Activated CD4-positive, alpha-beta T cell treated with anti-CD3 and anti-CD28 coated beads, Interleukin-2, Interleukin-4, amounts not matched to agents 100 ng/mL and 50 ng/mL, durations not matched to agents 16 hours and 8 hours (primary cell): ENCODE data around the gene TEX48.

Source experiments
- DNase-seq: peaks from one replicate; pipeline ENCODE4 v3.0.0-alpha.2; 2020; ENCODE audit warnings: low spot score

The TEX48 gene

DNA sequence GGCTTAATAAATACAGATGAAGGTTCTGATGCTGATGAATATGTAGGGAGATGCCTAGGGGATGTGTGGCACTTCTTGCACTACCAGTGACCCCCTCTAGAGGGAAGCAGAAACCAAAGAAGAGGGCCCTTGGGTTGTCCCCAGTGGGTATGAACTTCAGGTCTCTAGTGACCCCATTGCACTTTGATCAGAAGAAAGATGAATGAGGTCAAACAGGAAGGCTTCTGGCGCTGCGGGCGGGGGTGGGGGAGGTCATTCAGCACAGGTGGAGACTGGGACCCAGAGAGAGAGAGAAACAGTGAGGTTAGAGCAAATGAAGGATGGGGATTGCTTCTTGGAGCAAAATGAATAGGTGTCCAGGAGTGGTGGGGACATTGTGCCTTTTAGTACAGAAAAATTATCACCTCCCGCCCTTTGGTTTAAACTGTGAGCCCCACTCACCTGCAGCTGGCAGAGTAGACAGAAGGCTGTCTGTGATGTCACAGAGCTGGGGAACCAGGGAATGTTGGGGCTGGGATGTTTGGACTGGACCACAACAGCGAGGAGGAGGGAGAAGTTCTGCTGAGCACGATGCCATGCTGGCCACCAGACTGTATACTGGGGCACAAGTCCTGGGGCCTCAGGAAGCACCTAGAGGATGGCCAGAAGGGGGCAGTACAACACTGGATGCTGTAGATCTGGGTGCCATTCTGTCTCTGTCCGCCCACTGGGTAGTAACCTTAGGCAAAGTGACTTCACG is at the start of gene TEX48:
TEX48 (minus strand) TSS at position 599 of the 739 bp plus-strand sequence. CDS start 10,469 bp downstream, outside the sequence.
- DNase-seq: peak; percentile 89

DNA sequence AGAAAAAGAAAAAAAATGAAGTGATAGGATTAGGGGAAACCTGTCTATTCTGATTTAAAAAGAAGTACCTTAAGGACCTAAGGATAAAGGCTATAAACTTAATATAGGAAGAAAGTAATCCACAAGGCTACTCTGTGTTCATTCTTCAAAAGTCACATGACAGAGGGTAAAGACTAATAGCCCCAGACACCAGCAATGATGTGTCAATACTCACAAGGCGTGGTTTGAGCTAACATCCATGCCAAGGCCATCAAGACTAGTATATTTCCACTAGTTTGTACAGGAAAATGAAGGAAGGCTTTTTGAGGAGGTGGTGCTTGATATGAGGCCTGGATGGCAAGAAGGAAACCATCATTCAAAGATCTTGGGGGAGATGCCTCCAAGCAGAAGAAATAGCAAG is 49.7 kb upstream of the TEX48 start:
- DNase-seq: no peak

DNA sequence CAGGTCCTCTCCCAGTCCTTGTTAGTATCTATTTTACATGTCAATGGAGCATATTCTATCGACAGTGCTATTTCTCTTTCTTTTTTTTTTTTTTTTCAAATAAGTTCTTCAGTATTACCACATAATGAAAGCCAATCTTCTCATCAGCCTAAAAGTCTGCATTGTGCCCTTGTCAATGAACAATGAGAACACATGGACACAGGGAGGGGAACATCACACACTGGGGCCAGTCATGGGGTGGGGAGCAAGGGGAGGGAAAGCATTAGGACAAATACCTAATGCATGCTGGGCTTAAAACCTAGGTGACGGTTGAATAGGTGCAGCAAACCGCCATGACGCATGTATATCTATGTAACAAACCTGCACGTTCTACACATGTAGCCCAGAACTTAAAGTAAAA is 47.7 kb upstream of the TEX48 start:
- DNase-seq: no peak

GRCh38 chr9:114725930-114726329 is 43.9 kb upstream of the TEX48 start:
- DNase-seq: no peak

DNA sequence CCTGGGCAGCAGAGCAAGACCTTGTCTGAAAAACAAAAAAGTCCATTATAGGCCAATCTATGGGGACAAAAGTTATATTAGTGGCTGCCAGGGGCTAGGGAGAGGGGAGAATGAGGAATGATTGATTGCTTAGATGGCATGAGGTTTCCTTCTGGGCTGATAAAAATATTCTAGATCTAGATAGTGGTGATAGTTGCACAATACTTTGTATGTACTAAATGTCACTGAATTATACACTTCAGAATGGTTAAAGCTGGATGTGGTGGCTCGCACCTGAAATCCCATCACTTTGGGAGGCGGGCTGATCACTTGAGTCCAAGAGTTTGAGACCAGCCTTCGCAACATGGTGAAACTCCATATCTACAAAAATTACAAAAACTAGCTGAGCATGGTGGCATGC is 42.8 kb upstream of the TEX48 start:
- DNase-seq: no peak

- DNase-seq: no peak
Measured at GRCh38 chr9:114723931-114724330, 41.9 kb upstream of the TEX48 start.

DNA sequence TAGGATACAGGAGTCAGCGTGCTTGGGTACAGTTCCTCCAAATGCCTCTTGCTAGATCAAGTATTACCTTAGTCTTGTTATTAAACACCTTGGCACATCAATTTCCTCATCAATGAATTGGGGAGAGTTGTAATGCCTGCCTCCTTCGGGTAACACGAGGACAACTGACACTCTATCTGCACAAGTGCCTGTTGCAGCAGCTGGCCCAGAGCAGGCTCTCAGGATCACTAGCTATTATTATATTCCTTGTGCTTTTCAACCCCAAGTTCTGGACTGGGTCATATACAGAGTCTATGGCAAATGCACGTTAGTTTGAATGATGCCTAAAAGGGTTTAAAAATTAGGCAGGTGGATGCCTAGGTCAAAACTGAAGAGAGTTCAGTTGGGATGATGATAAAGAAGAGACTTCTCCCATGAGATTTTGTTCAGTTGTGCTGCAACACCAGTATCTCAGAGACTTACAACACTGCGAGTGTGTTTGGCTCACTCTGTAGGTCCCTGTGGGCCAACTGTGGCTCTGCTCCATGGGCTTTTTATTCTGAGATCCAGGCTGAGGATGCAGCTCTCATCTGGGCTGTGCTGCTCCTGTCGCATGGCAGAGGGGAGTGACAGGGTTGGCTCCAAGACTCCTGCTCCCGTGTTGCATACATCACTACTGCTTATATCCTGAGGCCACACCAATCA is 41.1 kb upstream of the TEX48 start:
- no peak for DNase-seq

- no peak for DNase-seq
Measured at GRCh38 chr9:114722081-114722621, 40.2 kb upstream of the TEX48 start.

- DNase-seq: no peak
Measured at GRCh38 chr9:114721491-114722079, 39.6 kb upstream of the TEX48 start.

DNA sequence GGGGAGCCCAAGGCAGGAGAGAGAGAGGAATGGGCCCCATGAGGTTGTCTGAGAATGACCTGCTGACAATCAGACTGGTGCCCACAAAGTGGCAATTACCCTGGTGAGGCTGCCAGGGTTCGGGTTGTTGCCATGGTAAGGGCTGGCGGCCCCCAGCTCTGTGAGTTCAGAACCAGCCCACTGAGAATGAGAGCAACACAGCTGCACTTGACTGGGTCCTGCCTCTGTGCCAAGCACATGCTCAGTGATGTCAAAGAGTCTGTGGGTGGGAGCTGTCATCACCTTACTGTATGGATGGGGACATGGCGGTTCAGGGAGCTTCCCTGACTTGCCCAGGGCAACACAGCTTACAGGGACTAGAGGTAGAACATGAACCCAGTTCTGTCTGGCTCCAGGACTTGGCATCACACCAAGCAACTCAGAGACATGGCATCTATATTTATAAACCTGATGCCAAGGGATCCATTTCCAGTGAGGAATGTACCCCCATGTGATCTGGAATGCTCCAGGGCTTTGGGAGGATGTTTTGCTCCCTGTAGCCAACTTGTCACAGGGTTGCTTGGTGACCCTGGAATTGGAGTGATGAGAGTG is 38.2 kb upstream of the TEX48 start:
- DNase-seq: no peak

- no peak for DNase-seq
Measured at GRCh38 chr9:114719290-114719689, 37.3 kb upstream of the TEX48 start.

DNA sequence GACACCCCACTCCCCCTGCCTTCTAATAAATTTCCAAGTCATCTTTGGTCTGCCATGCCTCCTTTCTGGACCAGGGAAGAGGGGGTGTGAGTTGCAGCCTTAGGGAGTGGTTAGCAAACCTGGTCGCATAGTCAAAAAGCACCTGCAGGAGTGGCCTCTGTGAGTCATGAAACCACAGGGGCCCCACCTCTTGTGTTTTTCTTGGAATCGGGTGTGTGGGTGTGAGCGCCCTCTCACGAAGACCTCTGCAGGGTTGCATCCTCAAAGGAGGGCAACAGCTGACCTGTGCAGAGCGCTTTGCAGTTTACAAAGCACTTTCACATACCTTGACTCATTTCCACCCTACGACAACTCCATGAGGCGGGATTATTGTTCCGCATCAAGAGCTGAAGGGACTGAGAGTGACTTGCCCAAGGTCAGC is 36.8 kb upstream of the TEX48 start:
- peak; percentile 98 for DNase-seq

DNA sequence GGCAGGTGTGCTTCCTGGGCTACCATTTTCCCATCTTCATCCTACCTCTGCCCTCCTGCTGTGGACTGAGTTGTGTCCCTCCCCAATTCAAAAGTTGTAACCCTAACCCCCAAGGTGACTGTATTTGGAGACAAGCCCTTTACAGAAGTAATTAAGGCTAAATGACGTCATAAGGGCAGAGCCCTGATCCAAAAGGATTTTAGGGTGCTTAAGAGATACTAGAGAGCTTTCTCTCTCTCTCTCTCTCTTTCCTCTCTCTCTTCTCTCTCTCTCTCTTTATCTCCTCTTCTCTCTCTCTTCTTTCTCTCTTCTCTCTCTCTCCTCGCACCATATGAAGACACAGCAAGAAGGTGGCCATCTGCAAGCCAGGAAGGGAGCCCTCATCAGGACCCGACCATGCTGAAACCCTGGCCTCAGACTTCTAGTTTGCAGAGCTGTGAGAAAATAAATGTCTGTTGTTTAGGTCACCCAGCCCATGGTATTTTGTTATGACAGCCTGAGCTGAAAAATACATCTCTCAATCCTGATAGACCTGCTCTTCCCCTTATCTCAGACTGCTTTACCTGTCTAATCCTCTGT is 36.0 kb upstream of the TEX48 start:
- no peak for DNase-seq

DNA sequence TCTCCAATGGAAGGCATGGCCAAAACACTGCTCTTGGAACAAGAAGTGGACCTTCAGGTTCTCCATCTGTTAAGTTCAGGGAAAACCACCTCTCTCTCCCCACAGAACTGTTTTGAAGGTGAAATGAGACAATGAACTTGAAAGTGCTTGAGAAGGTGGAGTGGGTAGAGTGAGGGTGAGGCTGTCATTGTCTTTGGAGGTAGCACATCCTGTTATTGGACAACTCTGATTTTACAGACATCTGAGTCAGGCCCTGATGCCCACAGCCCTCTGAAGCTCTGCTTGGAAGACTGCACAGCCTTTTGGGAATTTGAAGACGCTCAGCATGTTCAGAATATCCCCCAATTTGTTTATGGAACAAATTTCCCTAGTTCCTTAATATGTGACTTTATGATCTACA is 27.6 kb upstream of the TEX48 start:
- no peak for DNase-seq

DNA sequence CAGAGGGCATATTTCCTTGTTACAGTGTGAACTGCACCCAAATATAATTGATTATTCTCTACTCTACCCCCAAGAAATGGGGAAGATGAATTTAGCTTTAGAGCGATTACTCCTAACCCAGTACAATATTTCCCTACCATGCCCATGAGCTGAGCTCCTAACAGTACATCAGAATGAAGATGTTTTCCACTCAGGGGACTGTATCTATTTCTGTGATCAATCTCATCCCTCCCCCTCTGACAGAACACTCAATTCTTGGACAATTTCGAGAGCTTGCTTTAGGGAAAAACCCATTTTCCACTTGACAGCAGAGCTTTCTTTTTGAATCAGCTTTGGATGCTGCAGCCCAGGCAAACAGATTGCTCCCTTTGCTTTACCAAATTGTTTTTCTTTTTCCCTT is 24.7 kb upstream of the TEX48 start:
- no peak for DNase-seq

GRCh38 chr9:114701988-114702387 is 20.0 kb upstream of the TEX48 start:
- no peak for DNase-seq

DNA sequence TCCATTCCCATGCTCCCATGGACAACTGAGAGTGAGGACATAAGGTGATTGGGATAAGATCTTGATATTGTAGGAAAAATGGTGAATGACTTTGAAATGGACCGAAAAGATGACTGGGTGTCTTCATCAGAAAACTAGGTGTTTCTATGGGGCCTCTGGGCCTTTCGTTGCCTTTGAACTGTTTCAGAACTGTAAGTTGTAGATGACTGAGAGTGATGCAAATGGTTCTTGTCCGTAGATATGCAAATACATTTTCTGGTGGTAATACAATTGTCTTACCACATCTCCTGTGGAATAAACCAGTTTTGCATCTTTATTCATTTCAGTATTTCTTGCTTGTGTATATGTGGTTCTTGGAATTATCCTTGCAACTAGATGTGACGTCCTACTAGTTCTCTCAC is 16.0 kb upstream of the TEX48 start:
- peak; percentile 78 for DNase-seq

GRCh38 chr9:114696814-114697544 is 15.0 kb upstream of the TEX48 start:
- DNase-seq: peak; percentile 91

DNA sequence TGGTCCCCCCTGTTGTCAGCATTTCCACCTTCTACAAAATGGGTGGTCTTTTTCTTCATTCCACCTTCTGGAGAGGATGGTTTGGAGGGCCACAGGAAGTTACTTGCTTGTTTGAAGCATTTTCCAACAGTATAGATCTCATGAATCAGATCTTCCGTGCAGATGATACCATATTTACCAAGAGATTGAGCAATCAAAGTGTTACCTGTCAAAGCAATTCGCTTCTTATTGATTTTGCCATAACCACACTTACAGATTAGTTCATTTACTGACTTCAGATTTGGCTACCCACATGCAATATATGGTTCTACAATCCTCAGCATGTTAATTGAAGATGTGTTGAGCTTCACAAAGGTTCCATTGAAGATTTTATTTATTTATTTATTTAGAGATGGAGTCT is 14.0 kb upstream of the TEX48 start:
- DNase-seq: no peak

- peak; percentile 79 for DNase-seq
Measured at GRCh38 chr9:114694719-114695269, 12.8 kb upstream of the TEX48 start.

- DNase-seq: no peak
Measured at GRCh38 chr9:114694146-114694545, 12.2 kb upstream of the TEX48 start.
